SW480 (cell line): ENCODE measurements around the gene PAXX.
A peak's percentile ranks its signal among the peaks of the same experiment; 100 is the strongest.

Source experiments
- DNase-seq: peaks from one replicate; pipeline ENCODE4 v3.0.0-alpha.2; 2016; ENCODE audit warnings: low spot score

PAXX gene

GRCh38 chr9:136953771-136954269, 38.4 kb upstream of the PAXX start:
- DNase-seq, result no peak

GRCh38 chr9:136954270-136955083, 37.7 kb upstream of the PAXX start:
- DNase-seq, result no peak

DNA sequence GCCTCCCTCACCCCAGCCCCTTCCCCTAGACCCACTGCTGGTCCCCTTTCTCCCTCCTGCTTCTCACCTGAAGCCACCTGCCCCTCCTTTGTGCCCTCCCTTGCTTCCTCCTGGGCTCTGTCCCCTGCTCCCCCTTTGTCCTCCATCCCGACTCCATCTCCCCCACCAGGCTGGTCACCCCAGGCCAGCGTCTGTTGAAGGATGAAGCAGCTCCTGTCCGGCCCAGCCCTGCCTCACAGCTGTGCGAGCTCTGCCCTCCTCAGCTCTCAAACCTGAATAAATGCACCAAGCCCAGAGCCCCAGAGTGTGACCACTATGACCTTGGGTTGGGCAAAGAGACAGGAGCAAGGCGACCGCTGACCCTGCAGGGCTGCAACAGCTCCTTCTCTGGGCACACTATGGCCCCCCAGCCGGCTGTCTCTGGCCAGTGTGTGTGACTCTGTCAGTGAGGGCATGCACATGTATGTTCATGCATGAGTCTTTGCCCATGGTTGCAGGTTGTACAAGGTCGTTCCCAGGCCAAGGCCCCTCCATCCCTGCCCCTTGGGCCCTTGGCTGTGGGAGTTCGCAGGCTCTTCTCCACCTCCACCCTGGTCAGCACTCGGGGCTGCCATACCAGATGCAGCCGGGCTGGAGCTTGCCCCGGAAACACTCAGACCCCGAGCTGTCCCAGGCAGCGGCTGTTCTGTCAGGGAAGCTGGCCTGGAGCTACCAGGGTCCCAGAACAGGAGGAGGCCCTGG, 36.9 kb upstream of the PAXX start:
- no peak for DNase-seq

GRCh38 chr9:136955943-136956335, 36.3 kb upstream of the PAXX start:
- no peak for DNase-seq

- no peak for DNase-seq
These were observed 35.6 kb upstream of the PAXX start for GRCh38 chr9:136956604-136957003.

DNA sequence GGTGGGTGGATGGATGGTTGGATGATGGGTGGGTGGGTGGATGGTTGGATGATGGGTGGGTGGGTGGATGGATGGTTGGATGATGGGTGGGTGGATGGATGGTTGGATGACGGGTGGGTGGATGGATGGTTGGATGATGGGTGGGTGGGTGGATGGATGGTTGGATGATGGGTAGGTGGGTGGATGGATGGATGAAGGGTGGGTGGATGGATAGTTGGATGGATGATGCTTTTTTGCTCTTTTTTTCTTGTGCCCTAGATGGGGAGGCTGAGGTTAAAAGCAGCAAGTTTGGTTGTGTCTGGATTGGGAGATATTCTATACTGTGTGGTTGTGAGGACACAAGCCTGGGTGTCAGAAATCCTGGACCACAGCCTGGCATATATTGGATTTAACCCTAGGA, 34.8 kb upstream of the PAXX start:
- DNase-seq, result no peak

GRCh38 chr9:136957901-136958300, 34.3 kb upstream of the PAXX start:
- no peak for DNase-seq

DNA sequence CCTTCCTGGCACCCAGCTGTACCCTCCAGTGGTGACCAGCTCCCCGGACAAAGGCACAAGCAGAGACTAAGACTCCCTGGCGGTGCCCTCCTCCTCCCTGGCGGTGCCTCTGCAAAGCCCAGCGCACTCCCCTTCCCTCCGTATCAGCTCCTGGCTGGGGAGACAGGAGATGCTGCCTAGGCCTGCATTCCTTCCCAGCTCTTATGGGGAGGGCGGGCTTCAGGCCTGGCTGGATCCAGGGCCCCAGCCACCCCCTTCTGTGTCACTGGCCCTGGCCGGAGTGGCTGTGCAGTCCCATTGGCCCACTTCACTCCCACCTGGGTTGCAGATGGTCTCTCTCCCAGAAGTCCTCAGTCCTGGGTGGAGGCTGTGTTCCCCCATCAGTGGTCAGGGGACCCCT, 33.7 kb upstream of the PAXX start:
- no peak for DNase-seq

DNA sequence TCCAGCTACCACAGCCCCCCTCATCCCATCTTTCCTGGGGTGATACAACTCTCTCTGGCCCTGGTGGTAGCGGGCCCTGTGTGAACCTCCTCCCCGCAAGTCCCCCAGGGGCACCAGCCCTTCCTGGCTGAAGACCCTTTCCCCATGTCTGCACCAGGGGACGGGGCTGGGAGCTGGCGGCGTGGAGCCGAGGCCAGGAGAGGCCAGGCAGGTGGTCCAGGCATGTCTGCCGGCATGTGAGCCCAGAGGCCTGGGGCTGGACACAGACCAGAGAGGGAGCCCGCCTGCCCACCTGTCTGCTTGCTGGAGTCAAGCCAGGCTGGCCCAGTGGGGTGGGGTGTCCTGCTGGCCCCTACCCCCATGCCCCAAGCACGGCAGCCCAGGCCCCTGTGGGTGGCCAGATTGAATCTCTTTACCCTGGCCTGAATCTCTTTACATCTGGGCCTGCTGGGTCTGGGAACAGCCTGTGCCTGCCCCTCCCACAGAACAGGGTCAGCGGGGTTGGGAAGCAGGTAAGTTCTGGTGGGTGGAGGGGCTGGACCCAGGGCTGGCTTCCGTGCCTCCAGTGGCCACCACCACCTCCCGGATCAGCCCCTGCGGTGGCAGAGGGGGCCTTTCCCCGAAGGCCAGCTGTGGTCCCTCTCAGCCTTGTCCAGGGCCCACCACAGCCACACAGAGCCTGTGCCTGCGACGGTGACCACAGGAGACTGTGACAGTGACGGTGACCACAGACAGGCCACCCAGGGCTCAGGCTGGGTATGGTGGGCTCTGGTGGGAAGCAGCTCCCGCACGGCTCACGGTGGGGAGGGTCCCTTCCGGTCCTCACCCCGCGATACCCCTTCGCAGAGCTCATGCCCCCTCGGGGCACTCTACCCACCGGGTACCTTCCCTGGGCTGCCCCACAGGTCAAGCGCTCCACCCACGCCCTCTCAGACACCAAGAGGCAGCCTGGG, 33.0 kb upstream of the PAXX start:
- no peak for DNase-seq

DNA sequence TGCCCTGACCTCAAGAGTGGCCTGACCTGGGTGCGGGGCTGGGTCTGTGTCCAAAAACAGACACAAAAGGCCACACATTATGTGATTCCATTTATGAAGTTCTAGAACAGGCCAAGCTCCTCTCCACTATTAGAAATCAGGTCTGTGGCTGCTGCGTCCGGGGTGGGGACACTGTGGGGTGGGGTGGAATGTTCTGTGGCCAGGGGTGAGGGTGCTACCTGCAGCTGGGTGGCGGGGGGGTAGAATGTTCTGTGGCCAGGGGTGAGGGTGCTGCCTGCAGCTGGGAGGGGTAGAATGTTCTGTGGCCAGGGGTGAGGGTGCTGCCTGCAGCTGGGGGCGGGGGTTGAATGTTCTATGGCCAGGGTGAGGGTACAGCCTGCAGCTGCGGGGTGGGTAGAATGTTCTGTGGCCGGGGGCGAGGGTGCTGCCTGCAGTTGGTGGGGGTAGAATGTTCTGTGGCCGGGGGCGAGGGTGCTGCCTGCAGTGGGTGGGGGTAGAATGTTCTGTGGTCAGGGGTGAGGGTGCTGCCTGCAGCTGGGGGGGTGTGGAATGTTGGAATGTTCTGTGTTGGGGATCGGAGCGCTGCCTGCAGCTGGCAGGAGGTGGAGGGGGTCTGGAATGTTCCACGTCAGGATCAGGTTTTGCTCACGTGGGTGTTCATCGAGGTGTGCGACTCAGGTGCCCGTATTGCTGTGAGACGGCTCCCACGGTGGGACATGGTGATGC, 31.8 kb upstream of the PAXX start:
- DNase-seq, result no peak

DNA sequence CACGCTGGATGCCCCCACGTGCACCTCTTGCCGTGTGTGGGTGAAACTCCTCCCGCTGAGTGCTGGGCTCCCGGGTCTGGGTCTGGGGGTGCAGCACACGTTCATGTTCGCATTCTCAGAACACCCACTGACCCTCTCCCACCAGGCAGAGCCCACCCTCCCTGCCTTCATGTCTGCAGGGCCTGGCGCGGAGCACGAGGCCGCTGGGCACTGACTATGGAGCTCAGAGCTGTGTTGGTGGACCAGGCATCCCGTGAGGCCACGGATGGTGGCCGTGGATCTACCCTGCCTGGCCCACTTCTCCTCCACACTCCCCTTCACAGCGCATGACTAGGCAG, 31.3 kb upstream of the PAXX start:
- DNase-seq, result no peak

- DNase-seq, result no peak
These were observed 30.8 kb upstream of the PAXX start for GRCh38 chr9:136961279-136962065.

- DNase-seq, result no peak
These were observed 30.1 kb upstream of the PAXX start for GRCh38 chr9:136962163-136962562.

DNA sequence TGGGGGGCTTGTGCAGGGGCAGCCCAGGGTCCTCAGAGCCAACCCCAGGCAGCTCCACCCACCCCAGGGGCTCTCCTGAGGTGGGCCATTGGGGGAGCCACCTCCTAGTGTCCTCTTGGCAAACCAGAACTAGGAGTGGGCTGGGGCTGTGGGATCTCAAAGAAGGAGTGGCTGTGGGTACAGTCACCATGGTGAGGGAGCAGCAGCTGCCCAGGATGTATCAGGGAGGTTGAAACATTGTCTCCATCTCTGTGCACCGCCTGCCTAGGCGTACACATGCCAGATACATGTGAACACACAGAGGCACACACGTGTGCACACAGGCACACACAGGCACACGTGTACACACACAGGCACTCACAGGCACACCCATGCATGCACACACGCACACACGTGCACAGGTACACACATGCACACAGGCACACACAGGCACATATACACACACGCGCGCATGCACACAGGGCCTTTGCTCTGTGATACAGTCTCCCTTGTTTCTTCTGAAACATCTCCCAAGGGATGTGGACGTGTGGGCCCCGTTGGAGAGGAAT, 29.4 kb upstream of the PAXX start:
- DNase-seq, result no peak

DNA sequence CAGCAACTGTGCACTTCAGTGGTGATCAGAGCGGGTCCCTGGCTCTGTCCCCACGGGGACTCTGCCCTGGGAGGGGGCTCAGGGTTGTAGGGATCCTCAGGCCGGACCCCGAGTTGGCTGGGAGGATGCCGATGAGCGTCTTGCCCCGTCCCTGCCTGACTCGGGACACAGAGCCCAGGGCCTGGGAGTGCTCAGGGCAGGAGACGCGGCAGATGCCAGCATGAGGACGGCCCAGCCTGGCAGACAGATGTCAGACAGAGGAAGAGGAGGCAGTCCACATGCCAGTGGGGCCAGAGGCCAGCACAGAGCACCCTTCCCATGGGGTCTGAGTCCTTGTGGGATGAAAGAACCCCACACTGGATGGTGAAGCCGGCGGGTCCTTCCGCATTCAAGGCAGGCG, 28.9 kb upstream of the PAXX start:
- no peak for DNase-seq

DNA sequence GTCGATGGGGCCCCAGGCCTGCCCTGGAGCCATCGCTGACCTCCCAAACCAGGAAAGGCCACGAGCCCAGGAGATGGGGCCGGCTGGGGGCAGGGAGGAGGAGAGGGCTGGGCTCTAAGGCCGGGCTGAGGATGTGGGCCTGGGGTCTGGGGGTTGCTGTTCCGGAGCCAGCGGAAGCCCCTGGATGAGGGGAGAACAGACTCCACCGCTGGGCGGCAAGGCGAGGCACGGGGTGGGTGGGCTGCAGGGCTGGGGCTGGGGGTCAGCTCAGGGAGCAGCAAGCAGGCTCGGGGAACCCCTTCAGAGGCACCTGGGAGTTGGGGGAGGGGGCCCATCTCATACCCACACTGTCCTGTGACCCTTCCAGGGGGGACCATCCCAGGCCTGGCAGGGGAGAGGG, 28.5 kb upstream of the PAXX start:
- no peak for DNase-seq

- DNase-seq, result peak; percentile 95
These were observed 28.0 kb upstream of the PAXX start for GRCh38 chr9:136964171-136964689.

DNA sequence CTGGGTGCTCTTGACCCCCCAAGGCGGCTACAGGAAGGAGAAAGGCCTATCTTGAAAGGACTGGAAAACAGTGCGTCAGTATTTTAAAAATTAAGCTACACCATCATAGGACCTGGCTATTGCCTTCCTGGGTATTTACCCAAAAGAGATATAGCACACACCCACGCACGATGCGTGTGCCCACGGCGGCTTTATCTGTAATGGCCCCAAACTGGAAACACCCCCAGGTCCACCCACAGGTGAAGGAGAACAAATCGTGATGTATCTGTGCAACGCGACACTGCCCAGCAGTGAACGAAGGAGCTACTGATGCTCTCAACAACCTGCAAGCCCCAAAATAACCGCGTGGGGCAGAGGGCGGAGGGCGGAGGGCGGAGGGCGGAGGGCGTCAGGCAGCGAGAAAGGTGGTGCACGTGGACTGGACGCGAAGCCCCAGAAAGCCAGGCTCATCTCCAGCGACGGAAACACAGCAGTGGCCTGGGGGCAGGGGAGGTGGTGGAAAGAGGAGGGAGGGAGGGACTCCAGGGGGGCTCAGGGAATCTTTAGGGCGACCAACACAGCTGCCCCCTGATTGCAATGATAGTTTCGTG, 27.3 kb upstream of the PAXX start:
- no peak for DNase-seq

GRCh38 chr9:136965771-136966484, 26.3 kb upstream of the PAXX start:
- DNase-seq, result no peak
